ENCODE results near the gene TTC9C.
"Not testable (repeated sequence)": the region's sequence is repeated elsewhere in the genome, so short reads cannot be mapped to it uniquely, and the experiment has no call there.

The TTC9C gene

GRCh38 chr11:62728171-62728988, at the start of gene TTC9C:
TTC9C (plus strand) TSS chr11:62728486; CDS start chr11:62728849, 363 bp downstream.
- in situ Hi-C loops (cut with MboI; ENCODE audit: low sequenced_read_pairs), result no loop called here

DNA sequence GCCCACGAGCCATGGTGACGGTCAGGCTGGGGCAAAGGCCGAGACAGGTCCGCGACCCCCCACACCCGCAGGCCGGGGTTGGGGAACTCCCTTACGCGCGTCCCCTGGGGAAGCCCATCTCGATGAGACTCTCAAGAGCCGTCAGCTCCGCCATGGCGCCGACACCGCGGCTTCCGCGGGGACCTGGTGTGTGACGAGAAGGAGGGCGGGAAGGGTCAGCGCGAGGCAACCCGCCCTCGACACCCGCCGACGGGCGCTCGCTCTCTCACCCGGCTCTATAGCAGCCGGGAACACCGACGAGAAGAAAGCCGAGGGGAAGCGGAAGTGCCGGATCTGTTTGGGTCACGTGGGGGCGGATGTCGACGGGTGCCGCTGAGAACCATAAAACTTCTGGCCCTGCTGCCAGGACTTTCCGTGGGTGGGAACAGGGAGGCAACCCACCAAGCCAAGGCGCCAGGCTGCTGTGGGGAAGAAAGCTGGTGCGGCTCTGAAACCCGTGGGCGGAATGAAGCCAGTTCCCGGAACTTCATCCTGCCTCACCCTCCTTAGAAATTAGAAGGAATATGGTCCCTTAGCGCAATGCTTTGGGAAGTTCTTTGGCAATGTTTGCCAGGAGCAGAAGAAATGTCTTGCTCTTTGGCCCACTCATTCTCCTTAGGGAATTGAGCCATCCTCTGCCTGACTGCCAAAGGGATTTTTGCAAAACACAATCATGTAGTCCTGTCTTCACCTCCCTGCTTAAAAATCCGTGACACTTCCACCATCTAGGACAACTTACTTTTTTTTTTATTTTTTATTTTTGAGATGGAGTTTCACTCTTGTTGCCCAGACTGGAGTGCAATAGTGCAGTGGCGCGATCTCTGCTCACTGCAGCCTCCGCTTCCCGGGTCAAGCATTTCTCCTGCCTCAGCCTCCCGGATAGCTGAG, 49.3 kb upstream of the TTC9C start, which contains the start of gene UBXN1:
Gene UBXN1 (minus strand): TSS at position 304 of the 927 bp plus-strand sequence. CDS start 150 bp downstream, at position 154.
- in situ Hi-C loops (cut with MboI; ENCODE audit: low sequenced_read_pairs), result no loop called here

DNA sequence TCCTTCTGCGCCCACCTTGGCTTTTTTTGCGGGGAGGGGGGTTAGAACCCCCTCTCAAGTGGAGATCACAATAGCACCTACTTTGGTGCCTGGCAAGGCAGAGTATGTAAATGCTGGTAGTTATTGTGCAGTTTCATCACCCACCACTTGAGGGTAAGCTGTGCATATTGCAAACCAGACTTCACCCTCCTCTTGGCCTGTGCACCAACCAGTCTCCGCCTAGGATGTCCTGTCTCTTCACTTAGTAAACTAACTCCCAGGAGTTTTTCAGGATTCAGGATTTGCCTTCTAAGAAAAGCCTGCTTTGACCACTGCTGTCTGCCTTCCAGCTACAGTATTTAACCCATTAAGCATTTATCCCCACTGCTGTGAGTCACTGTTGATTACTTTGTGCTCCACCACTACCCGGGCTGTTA, 47.5 kb upstream of the TTC9C start:
- in situ Hi-C loops (cut with MboI; ENCODE audit: low sequenced_read_pairs), result no loop called here

DNA sequence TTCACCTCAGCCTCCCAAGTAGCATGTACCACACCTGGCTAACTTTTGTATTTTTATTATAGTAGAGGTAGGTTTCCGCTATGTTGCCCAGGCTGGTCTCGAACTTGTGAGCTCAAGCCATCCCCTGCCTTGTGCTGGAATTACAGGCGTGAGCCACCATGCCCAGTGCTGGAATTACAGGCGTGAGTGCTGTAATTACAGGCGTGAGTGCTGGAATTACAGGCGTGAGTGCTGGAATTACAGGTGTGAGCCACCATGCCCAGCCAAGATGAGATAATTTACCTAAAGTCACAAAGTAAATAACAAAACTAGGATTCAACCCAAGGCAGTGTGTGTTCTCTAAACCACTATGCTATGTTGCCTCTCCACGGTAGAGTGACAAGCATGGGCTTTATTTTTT, 45.8 kb upstream of the TTC9C start:
- in situ Hi-C loops (cut with MboI; ENCODE audit: low sequenced_read_pairs), result no loop called here

DNA sequence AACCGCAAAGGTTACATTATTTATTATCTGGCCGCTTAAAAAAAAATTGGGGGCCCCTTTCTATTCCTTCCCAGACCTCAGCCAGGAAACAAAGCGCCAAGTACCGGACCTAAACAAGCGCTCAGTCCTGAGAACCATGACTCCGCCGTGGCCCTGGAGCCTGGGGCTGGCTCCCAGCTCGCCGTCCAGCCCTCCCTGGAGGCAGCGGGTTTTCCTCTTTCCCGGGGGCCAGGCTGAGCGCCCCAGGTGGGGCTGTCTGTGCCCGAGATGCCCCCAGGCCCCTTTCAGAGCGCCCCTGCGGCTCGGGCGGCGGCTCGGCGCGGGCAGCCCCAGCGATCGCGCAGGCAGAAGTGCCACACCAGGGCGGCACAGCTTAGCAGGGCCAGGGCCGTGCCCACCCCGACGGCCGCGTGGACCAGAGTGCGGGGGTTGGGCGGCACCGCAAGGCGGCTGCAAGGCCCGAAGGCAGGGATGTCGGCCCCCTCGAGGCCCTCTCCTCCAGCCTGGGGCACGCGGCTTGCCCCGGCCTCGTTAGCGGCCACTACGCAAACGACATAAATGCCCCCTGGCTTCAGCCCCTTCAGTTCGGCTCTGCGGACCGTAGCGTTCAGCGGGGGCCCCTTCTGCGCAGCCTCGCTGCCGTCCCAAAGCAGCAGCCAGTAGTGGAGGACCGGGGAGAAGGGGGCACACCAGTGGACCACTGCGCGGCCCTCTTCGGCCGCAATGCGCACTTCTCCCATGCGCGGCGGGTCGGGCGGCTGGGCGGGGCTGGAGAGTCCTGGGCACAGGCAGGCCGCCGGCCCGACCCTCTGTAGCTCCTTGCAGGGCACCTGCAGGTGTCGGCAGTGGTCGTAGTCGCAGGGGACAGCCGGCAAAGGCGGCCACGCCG, 40.5 kb upstream of the TTC9C start:
- in situ Hi-C loops (cut with MboI; ENCODE audit: low sequenced_read_pairs), result no loop called here

GRCh38 chr11:62688491-62688890, 39.8 kb upstream of the TTC9C start:
- in situ Hi-C loops (cut with MboI; ENCODE audit: low sequenced_read_pairs), result no loop called here

DNA sequence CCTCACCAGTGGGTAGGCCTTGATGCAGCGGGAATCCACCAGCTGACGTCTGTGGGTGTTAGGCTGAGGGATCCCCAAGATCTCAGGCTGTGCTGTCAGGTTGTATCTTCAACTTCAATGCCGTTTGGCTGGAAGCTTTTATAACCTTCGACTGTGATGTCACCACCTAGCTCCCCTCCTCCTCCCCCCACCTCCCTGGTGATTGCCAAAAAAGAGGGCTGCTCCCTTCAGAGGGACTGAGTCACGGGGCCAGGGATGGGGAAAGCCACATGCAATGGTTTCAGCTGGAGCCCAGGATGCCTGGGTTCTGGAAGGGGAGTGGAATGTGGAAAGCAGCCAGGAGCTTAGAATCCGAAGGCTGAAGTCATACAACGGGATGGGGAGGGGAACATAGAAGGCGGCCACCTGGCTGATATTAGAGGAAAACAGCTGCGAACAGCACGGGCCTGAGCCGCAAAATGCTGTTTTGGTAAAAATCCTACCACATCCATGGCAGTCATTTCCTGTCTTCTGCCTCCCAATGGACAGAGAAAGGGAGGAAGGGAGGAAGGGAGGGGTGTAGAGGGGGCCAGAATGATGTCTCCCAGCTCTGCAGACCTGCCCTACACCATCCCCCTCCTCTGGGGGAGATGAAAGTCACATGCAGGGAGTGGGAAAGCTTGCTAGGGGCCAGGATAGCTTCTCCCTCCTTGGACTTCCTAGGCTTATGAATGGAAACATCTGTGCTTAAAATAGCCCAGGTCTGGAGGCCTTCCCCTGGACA, 38.7 kb upstream of the TTC9C start, which contains the start of gene LRRN4CL:
Gene LRRN4CL (minus strand): TSS at position 110 of the 763 bp plus-strand sequence. CDS start 1,022 bp downstream, outside the sequence.
- in situ Hi-C loops (cut with MboI; ENCODE audit: low sequenced_read_pairs), result no loop called here

GRCh38 chr11:62693624-62694023, 34.7 kb upstream of the TTC9C start:
- in situ Hi-C loops (cut with MboI; ENCODE audit: low sequenced_read_pairs), result not testable (repeated sequence)

GRCh38 chr11:62694455-62695167, 33.7 kb upstream of the TTC9C start:
- in situ Hi-C loops (cut with MboI; ENCODE audit: low sequenced_read_pairs), result no loop called here

GRCh38 chr11:62702246-62702645, 26.0 kb upstream of the TTC9C start:
- in situ Hi-C loops (cut with MboI; ENCODE audit: low sequenced_read_pairs), result no loop called here

- in situ Hi-C loops (cut with MboI; ENCODE audit: low sequenced_read_pairs), result not testable (repeated sequence)
Measured at GRCh38 chr11:62703921-62704320, 24.4 kb upstream of the TTC9C start.

DNA sequence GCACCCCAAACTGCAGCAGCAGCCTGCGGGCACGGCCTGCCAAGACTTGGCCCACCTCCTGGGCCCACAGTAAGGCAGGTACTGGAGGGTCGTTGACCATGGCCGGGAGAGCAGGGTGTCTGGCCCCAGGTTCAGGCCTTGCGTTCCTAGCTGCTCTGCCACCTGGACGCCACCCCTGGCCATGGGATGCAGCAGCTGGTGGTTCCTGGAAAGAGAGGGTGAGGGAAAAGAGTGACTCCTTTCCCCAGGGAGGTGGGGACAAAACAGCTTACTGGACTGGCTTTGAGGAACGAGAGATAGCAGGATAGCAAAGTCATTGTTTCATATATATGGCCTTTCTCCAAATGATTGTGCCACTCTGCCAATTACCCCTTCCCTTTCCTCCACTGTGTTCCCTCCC, 22.9 kb upstream of the TTC9C start:
- in situ Hi-C loops (cut with MboI; ENCODE audit: low sequenced_read_pairs), result no loop called here

GRCh38 chr11:62705880-62706849, 22.1 kb upstream of the TTC9C start:
- in situ Hi-C loops (cut with MboI; ENCODE audit: low sequenced_read_pairs), result no loop called here

GRCh38 chr11:62706850-62707247, 21.4 kb upstream of the TTC9C start:
- in situ Hi-C loops (cut with MboI; ENCODE audit: low sequenced_read_pairs), result no loop called here

DNA sequence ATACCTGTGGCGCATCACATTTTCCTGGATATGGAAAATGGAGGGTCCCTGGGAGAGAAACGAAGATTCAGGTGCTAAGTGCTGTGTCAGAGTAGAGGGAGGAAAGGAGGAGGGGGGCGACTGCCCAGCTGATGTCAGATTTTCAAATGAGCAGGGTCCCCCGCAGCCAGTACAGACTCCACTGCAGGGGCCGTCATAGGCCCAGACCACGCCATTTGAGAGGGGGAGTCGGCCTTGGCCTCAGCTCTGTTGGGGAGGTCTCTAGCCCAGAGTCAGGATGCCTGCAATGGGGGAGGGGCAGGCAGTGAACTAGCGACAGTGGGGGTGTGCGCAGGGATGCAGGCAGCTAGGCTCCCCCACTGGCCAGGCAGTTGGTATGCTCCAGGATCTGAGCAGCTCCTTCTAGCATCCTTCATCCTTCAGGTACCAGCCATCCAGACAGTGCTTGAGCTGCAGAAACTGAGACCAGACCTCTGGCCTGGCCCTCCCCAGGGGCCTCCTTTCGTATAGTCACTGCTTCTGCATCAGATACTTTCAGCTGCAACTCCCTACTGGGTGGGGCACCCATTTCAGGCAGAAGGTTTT, 20.9 kb upstream of the TTC9C start, which contains the start of the genes BSCL2 and GNG3:
Gene BSCL2 (minus strand): TSS at position 148 of the 585 bp plus-strand sequence. CDS start 229 bp downstream, outside the sequence.
Gene GNG3 (plus strand): TSS at position 400 of the 585 bp plus-strand sequence. CDS start 620 bp downstream, outside the sequence.
- in situ Hi-C loops (cut with MboI; ENCODE audit: low sequenced_read_pairs), result no loop called here

DNA sequence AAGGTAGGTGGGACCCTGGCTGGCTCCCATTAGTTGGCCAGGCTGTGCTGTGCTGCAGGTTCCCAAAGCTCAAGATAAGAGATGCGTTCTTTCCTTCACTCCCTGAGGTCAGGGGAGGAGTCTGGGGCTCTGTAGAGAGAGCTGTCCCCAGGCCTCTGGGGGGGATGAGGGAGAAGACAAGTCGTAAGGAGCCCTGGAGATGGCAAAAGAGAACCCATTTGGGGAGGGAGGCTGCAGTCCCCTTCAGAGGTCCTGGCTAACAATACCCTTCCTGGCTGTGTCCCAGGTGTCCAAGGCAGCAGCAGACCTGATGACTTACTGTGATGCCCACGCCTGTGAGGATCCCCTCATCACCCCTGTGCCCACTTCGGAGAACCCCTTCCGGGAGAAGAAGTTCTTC, 19.9 kb upstream of the TTC9C start:
- in situ Hi-C loops (cut with MboI; ENCODE audit: low sequenced_read_pairs), result no loop called here

GRCh38 chr11:62708793-62709192, 19.5 kb upstream of the TTC9C start:
- in situ Hi-C loops (cut with MboI; ENCODE audit: low sequenced_read_pairs), result no loop called here
